Lung (tissue), 12 donors: ENCODE data around the gene UBAP2. TPM values are rescaled to one million over a fixed set of nuclear protein-coding genes. Genes with fewer than 3 reads are reported as not detected.

Experiments used
- ATAC-seq: fragments of 200-7000 bp; cut with Tn5 transposase; one replicate; pipeline ENCODE4 v1.9.1; 2020; ENCODE audit warnings: moderate number of reproducible peaks; ENCODE audit not compliant: insufficient read depth, low FRiP score
- DNase-seq, 3 donors: peaks; one replicate each; pipeline ENCODE4 v3.0.0-alpha.2; 2013 to 2017
- H3K27ac ChIP-seq, 2 donors: one replicate each; pipeline ENCODE4 v1.5.1; 2013; ENCODE audit warnings: mild to moderate bottlenecking in 2 of 2, moderate library complexity in 2 of 2, control low read depth in 1 of 2, inconsistent platforms in 1 of 2, low read depth in 1 of 2, low read length in 1 of 2
- H3K27me3 ChIP-seq, 3 donors: one replicate each; pipeline ENCODE4 v1.5.1; 2013; ENCODE audit warnings: low read length in 2 of 3; ENCODE audit not compliant: control insufficient read depth in 3 of 3, insufficient read depth in 3 of 3
- H3K36me3 ChIP-seq, 4 donors: one replicate each; pipeline ENCODE4 v1.5.1; 2013; ENCODE audit warnings: low read length in 4 of 4, mild to moderate bottlenecking in 1 of 4, moderate library complexity in 1 of 4; ENCODE audit not compliant: control insufficient read depth in 4 of 4, insufficient read depth in 4 of 4
- H3K4me1 ChIP-seq, 5 donors: one replicate each; pipeline ENCODE4 v1.5.1; 2013; ENCODE audit warnings: low read length in 5 of 5, mild to moderate bottlenecking in 2 of 5, moderate library complexity in 1 of 5; ENCODE audit not compliant: control insufficient read depth in 5 of 5, insufficient read depth in 5 of 5
- H3K4me3 ChIP-seq: one replicate; pipeline ENCODE4 v1.5.1; 2013; ENCODE audit warnings: mild to moderate bottlenecking, control low read depth, moderate library complexity
- H3K9ac ChIP-seq, 2 donors: one replicate each; pipeline ENCODE4 v1.5.1; 2013; ENCODE audit warnings: low read length in 2 of 2, control low read depth in 1 of 2; ENCODE audit not compliant: insufficient read depth in 1 of 2
- H3K9me3 ChIP-seq, 4 donors: one replicate each; pipeline ENCODE4 v1.5.1; 2013; ENCODE audit warnings: low read length in 3 of 4, mild to moderate bottlenecking in 1 of 4, moderate library complexity in 1 of 4; ENCODE audit not compliant: control insufficient read depth in 4 of 4, insufficient read depth in 3 of 4
- CTCF ChIP-seq: IDR thresholded peaks from 2 replicates; pipeline ENCODE4 v1.5.1; 2012; ENCODE audit warnings: mild to moderate bottlenecking; ENCODE audit errors: control extremely low read depth, extremely low read depth
- WGBS, 2 donors: extraction: QIAGEN DNeasy Blood & Tissue Kit; methylation state at CpG; one replicate each; pipeline ENCODE4 v1.1.7; 2013; 5-methylcytosine and 5-hydroxymethylcytosine counted together
- polyA plus RNA-seq, 2 donors: library from polyadenylated mRNA; stranded (reverse); fragments of 200-250 nt; gene quantifications; one replicate each; pipeline ENCODE4 v1.2.1, GENCODE V29; 2013
- total RNA-seq, 2 donors: library from RNA; depleted of rRNA in 1 of 2; stranded (reverse); fragments of >200 nt in 1 of 2; gene quantifications; one replicate each; pipeline ENCODE4 v1.2.1, GENCODE V29; 2014 to 2021
- donor health status: control.
- donor health status: control.
- donor health status: Bipolar disorder and iron deficiency.
- donor health status: healthy.
- donor health status: DM: yes; HTN: yes; CAD: no.

The UBAP2 gene
- total and polyA plus RNA-seq, 4 donors, result 12.6 to 45.4 (median 21.3) TPM

- Histone ChIP-seq H3K36me3 (peaks cover 22 to 63% (median 49%) of the 10 kb centered on the region in 4 donors), H3K9me3 (no peaks in the 10 kb centered on the region), H3K4me3 (no peak overlapping the region), H3K27ac (no peak overlapping the region), H3K27me3 (no peaks in the 10 kb centered on the region), H3K9ac (no peak overlapping the region), H3K4me1 (peaks cover 0 to 9% (median 0%) of the 10 kb centered on the region in 5 donors)
- DNase-seq (no peak), ATAC-seq (no peak)
- TF ChIP-seq CTCF, result no peak
- WGBS, 2 donors, result 95% methylated on average over 6 of the region's 6 CpGs
These were observed 129.3 kb downstream of the UBAP2 start for GRCh38 chr9:33919276-33919897.

GRCh38 chr9:33917036-33917435, 131.7 kb downstream of the UBAP2 start:
- Histone ChIP-seq H3K27ac (no peak overlapping the region), H3K4me1 (peaks cover 0 to 9% (median 0%) of the 10 kb centered on the region in 5 donors), H3K4me3 (no peak overlapping the region), H3K36me3 (peaks cover 15 to 46% (median 36%) of the 10 kb centered on the region in 4 donors), H3K9ac (no peak overlapping the region), H3K9me3 (no peaks in the 10 kb centered on the region), H3K27me3 (no peaks in the 10 kb centered on the region)
- DNase-seq (no peak), ATAC-seq (no peak)
- no peak for TF ChIP-seq CTCF
- WGBS, 2 donors, result 94 to 95% methylated on average over 9 of the region's 9 CpGs

- no peak overlapping the region for H3K27ac ChIP-seq
- peaks cover 9 to 32% (median 24%) of the 10 kb centered on the region in 4 donors for H3K36me3 ChIP-seq
- DNase-seq (no peak), ATAC-seq (no peak)
- no peaks in the 10 kb centered on the region for H3K9me3 ChIP-seq
- no peak overlapping the region for H3K9ac ChIP-seq
- TF ChIP-seq CTCF, result no peak
- H3K4me1 ChIP-seq, result peaks cover 0 to 9% (median 0%) of the 10 kb centered on the region in 5 donors
- no peak overlapping the region for H3K4me3 ChIP-seq
- 98 to 100% methylated on average over 3 of the region's 3 CpGs for WGBS, 2 donors
- H3K27me3 ChIP-seq, result no peaks in the 10 kb centered on the region
These were observed 133.6 kb downstream of the UBAP2 start for GRCh38 chr9:33914887-33915628.
